RPMI8226 (cell line): ENCODE results near the gene PHACTR3.
"Not testable (repeated sequence)": the region's sequence is repeated elsewhere in the genome, so short reads cannot be mapped to it uniquely, and the experiment has no call there.

Experiments used
- DNase-seq: peaks from one replicate; pipeline ENCODE4 v3.0.0-alpha.2; 2015

PHACTR3 gene

GRCh38 chr20:59890035-59890434 lies 285.7 kb downstream of the PHACTR3 start:
- not testable (repeated sequence) for DNase-seq

GRCh38 chr20:59891581-59891980 lies 287.2 kb downstream of the PHACTR3 start:
- no peak for DNase-seq

- no peak for DNase-seq
These were observed 291.6 kb downstream of the PHACTR3 start for GRCh38 chr20:59895908-59896307.
